Epithelial cell of alveolus of lung (primary cell): ENCODE data around the gene RPL35. TPM values are rescaled to one million over a fixed set of nuclear protein-coding genes. Genes with fewer than 3 reads are reported as not detected.

Source experiments
- total RNA-seq: library from RNA; depleted of rRNA; stranded (reverse); fragments of >200 nt; gene quantifications from 2 replicates; pipeline ENCODE4 v1.2.1, GENCODE V29; 2015

RPL35 gene
- 2,417 and 2,961 TPM in 2 replicates for total RNA-seq

GRCh38 chr9:124861342-124862229 is at the start of gene RPL35, which contains the start of gene ARPC5L:
RPL35 (minus strand) TSS chr9:124861957; CDS start chr9:124861912, 45 bp downstream.
ARPC5L (plus strand) TSS chr9:124862130; CDS start chr9:124869291, 7,161 bp downstream.

DNA sequence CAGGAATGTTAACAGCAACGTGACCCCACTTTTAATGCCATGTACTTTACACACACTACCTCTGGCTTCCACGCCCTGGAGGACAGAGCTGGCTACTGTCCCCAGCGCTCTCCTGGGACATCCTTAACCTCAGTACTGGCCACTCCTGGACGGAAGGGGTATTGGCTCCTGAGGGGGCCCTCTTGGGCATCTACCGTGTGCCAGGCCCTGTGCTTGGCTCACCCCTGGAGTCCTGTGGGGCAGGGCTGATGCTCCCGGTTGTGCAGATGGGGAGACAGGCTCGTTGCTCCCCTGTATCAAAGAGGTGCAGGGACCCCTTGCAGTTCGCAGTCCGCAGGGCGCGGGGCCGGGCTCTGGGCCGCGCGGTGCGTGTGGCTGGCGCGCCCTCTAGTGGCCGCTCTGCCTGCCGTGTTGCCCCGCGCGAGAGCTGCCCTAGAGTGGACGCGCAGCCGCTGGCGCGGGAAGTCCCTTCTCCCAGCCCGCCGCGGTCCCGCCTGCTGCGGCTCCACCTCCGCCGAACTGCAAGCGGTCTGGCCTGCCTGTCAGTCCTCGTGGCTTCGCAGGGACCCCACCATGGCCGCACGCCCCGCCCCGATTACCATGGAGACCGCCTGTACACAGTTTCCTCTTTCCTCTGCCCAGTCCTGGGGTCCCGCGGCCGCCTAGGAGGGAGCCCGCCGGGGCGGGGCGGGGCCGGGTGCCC is 8.8 kb downstream of the RPL35 start, which contains the start of gene WDR38:
TSS of gene WDR38 (plus strand) at position 632 of the 703 bp plus-strand sequence. CDS start 72 bp downstream, outside the sequence.

Other genes with a start within 250 kb of the RPL35 start
- 0.52 TPM in 1 of 2 replicates, not detected in the other for gene NR6A1, start 90.6 kb downstream of the RPL35 start, total RNA-seq
- 15.8 and 89.3 TPM in 2 replicates for gene OLFML2A, start 84.8 kb downstream of the RPL35 start, total RNA-seq
- gene WDR38, start 8.5 kb downstream of the RPL35 start, total RNA-seq: not detected in 2 replicates
- 21.9 and 30.6 TPM in 2 replicates for gene ARPC5L, start 173 bp upstream of the RPL35 start, total RNA-seq
- gene GOLGA1, start 79.1 kb upstream of the RPL35 start, total RNA-seq: 7.2 and 8.9 TPM in 2 replicates